Measurements from ENCODE around the gene TMED5.
A peak's percentile ranks its signal among the peaks of the same experiment; 100 is the strongest.

The TMED5 gene

DNA sequence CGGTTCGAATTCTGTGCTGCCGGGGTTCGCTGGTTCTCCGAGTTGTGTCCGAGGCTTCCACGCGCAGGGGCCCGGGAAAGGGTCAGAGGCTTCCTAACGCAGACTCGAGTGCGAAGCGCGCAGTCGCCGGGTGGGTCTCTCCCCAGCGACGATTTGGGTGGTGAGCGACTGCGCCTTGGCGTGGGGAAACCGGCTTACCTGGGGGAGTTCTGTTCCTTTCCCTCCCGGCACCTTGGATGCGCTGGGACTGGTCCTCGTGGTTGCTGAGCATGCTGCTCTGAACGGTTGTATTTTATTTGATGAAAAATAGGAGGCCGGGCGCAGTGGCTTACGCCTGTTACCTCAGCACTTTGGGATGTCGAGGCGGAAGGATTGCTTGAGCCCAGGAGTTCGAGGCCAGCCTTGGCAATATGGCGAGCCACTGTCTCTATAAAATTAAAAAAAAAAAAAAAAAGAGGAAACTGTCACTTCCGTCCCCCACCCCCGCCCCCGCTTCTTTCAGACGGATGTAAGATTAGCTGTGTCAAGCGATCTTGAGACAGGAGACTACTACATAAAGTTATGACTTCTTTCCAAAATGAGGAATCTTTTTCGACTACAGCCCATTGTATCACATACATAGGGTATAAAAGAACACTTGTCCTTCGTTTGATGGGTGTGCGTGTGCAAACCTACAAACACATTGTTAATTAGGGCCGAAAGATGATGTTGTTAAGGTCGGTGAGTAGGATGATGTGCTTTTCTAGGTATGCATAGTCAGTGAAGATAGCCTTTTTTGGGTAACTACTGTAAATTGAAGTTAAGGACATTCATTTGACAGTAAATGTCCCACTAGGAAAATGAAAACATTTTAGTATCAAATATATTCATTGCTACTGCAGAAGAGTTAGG, 755 bp upstream of the TMED5 start, which contains the start of gene CCDC18 (continued):
- TF ChIP-seq GLIS1 (tag by site-specific recombination; IDR thresholded peaks at IDR 0.05), result peak; percentile 36; the same call in 1 of the 2 replicates
- no peak for TF ChIP-seq ZNF266 (tag by site-specific recombination; IDR thresholded peaks at IDR 0.05; ENCODE audit: low read depth)
- TF ChIP-seq ZBTB21 (tag by site-specific recombination; IDR thresholded peaks at IDR 0.05), result no peak
- no peak for TF ChIP-seq KLF10 (tag by site-specific recombination; IDR thresholded peaks at IDR 0.05)
- TF ChIP-seq ZNF223 (tag by site-specific recombination; IDR thresholded peaks at IDR 0.05), result no peak
- 0 out of 2 replicates have a peak, but pooled peaks have one; percentile 18 for TF ChIP-seq ZNF366 (tag by site-specific recombination; conservative IDR thresholded peaks at IDR 0.05)
- no peak; the same call in 1 of the 2 replicates for TF ChIP-seq ZNF558 (tag by site-specific recombination; IDR thresholded peaks at IDR 0.05)
- TF ChIP-seq, protein P1, sequence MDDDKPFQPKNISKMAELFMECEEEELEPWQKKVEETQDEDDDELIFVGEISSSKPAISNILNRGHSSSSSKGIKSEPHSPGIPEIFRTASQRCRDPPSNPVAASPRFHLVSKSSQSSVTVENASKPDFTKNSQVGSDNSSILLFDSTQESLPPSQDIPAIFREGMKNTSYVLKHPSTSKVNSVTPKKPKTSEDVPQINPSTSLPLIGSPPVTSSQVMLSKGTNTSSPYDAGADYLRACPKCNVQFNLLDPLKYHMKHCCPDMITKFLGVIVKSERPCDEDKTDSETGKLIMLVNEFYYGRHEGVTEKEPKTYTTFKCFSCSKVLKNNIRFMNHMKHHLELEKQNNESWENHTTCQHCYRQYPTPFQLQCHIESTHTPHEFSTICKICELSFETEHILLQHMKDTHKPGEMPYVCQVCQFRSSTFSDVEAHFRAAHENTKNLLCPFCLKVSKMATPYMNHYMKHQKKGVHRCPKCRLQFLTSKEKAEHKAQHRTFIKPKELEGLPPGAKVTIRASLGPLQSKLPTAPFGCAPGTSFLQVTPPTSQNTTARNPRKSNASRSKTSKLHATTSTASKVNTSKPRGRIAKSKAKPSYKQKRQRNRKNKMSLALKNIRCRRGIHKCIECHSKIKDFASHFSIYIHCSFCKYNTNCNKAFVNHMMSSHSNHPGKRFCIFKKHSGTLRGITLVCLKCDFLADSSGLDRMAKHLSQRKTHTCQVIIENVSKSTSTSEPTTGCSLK (tag by site-specific recombination; IDR thresholded peaks at IDR 0.05), result no peak
- no peak for TF ChIP-seq SETDB1 (IDR thresholded peaks at IDR 0.05; ENCODE audit: insufficient read length, low read length)
- TF ChIP-seq ZNF701 (tag by site-specific recombination; IDR thresholded peaks at IDR 0.05), result no peak
- peak; percentile 26; the same call in 1 of the 2 replicates for TF ChIP-seq ZXDB (tag by site-specific recombination; IDR thresholded peaks at IDR 0.05)
- TF ChIP-seq GLIS2 (tag by site-specific recombination; IDR thresholded peaks at IDR 0.05), result peak; percentile 81
- TF ChIP-seq ZNF561 (tag by site-specific recombination; IDR thresholded peaks at IDR 0.05; ENCODE audit: borderline replicate concordance), result no peak
- TF ChIP-seq, protein P2, sequence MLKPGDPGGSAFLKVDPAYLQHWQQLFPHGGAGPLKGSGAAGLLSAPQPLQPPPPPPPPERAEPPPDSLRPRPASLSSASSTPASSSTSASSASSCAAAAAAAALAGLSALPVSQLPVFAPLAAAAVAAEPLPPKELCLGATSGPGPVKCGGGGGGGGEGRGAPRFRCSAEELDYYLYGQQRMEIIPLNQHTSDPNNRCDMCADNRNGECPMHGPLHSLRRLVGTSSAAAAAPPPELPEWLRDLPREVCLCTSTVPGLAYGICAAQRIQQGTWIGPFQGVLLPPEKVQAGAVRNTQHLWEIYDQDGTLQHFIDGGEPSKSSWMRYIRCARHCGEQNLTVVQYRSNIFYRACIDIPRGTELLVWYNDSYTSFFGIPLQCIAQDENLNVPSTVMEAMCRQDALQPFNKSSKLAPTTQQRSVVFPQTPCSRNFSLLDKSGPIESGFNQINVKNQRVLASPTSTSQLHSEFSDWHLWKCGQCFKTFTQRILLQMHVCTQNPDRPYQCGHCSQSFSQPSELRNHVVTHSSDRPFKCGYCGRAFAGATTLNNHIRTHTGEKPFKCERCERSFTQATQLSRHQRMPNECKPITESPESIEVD (tag by site-specific recombination; IDR thresholded peaks at IDR 0.05), result no peak
- no peak for TF ChIP-seq ZNF391 (tag by site-specific recombination; IDR thresholded peaks at IDR 0.05; ENCODE audit: borderline replicate concordance, low read depth)
- TF ChIP-seq, protein P3, sequence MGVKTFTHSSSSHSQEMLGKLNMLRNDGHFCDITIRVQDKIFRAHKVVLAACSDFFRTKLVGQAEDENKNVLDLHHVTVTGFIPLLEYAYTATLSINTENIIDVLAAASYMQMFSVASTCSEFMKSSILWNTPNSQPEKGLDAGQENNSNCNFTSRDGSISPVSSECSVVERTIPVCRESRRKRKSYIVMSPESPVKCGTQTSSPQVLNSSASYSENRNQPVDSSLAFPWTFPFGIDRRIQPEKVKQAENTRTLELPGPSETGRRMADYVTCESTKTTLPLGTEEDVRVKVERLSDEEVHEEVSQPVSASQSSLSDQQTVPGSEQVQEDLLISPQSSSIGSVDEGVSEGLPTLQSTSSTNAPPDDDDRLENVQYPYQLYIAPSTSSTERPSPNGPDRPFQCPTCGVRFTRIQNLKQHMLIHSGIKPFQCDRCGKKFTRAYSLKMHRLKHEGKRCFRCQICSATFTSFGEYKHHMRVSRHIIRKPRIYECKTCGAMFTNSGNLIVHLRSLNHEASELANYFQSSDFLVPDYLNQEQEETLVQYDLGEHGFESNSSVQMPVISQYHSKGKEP (tag by site-specific recombination; IDR thresholded peaks at IDR 0.05), result no peak
- TF ChIP-seq ZNF521 (tag by site-specific recombination; IDR thresholded peaks at IDR 0.05), result no peak
- TF ChIP-seq ZNF843 (tag by site-specific recombination; IDR thresholded peaks at IDR 0.05), result 0 out of 2 replicates have a peak, but pooled peaks have one; percentile 13
- TF ChIP-seq ZBTB20 (tag by site-specific recombination; IDR thresholded peaks at IDR 0.05), result peak; percentile 99
- TF ChIP-seq ZNF23 (tag by site-specific recombination; IDR thresholded peaks at IDR 0.05; ENCODE audit: borderline replicate concordance), result no peak
- no peak for TF ChIP-seq ZNF670 (tag by site-specific recombination; IDR thresholded peaks at IDR 0.05; ENCODE audit: low read depth)
- TF ChIP-seq, protein P4, sequence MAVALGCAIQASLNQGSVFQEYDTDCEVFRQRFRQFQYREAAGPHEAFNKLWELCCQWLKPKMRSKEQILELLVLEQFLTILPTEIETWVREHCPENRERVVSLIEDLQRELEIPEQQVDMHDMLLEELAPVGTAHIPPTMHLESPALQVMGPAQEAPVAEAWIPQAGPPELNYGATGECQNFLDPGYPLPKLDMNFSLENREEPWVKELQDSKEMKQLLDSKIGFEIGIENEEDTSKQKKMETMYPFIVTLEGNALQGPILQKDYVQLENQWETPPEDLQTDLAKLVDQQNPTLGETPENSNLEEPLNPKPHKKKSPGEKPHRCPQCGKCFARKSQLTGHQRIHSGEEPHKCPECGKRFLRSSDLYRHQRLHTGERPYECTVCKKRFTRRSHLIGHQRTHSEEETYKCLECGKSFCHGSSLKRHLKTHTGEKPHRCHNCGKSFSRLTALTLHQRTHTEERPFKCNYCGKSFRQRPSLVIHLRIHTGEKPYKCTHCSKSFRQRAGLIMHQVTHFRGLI (tag by site-specific recombination; IDR thresholded peaks at IDR 0.05), result no peak
- TF ChIP-seq ZNF544 (tag by site-specific recombination; IDR thresholded peaks at IDR 0.05), result no peak
- TF ChIP-seq ZBTB1 (tag by site-specific recombination; IDR thresholded peaks at IDR 0.05), result no peak
- TF ChIP-seq ZNF132 (tag by site-specific recombination; IDR thresholded peaks at IDR 0.05; ENCODE audit: borderline replicate concordance), result no peak
- 0 out of 2 replicates have a peak, but pooled peaks have one; percentile 17 for TF ChIP-seq ZFHX2 (tag by site-specific recombination; conservative IDR thresholded peaks at IDR 0.05)
- TF ChIP-seq, protein P5, sequence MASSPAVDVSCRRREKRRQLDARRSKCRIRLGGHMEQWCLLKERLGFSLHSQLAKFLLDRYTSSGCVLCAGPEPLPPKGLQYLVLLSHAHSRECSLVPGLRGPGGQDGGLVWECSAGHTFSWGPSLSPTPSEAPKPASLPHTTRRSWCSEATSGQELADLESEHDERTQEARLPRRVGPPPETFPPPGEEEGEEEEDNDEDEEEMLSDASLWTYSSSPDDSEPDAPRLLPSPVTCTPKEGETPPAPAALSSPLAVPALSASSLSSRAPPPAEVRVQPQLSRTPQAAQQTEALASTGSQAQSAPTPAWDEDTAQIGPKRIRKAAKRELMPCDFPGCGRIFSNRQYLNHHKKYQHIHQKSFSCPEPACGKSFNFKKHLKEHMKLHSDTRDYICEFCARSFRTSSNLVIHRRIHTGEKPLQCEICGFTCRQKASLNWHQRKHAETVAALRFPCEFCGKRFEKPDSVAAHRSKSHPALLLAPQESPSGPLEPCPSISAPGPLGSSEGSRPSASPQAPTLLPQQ (tag by site-specific recombination; IDR thresholded peaks at IDR 0.05), result peak; percentile 27; the same call in 1 of the 2 replicates
- TF ChIP-seq ZNF48 (tag by site-specific recombination; IDR thresholded peaks at IDR 0.05), result no peak
- TF ChIP-seq ZNF777 (tag by site-specific recombination; IDR thresholded peaks at IDR 0.05; ENCODE audit: borderline replicate concordance), result no peak
- TF ChIP-seq GLI2 (tag by site-specific recombination; IDR thresholded peaks at IDR 0.05; ENCODE audit: borderline replicate concordance, low read depth), result no peak
